SJCRH30 (cell line): ENCODE data around the gene ECHDC3. TPM values are rescaled to one million over a fixed set of nuclear protein-coding genes. Genes with fewer than 3 reads are reported as not detected.
A peak's percentile ranks its signal among the peaks of the same experiment; 100 is the strongest.
"Not testable (repeated sequence)": the region's sequence is repeated elsewhere in the genome, so short reads cannot be mapped to it uniquely, and the experiment has no call there.

ENCODE experiments used
- DNase-seq, 2 experiments: peaks; one replicate each; pipeline ENCODE4 v3.0.0-alpha.2; 2015 to 2020
- H3K27ac ChIP-seq: fragments of 250-450 bp; sonication (Bioruptor Pico); 2 replicates; pipeline ENCODE4 v1.5.1; 2020; ENCODE audit warnings: mild to moderate bottlenecking, moderate library complexity
- H3K27me3 ChIP-seq: fragments of 250-450 bp; sonication (Bioruptor Pico); 2 replicates; pipeline ENCODE4 v1.5.1; 2020; ENCODE audit warnings: mild to moderate bottlenecking, moderate library complexity
- H3K36me3 ChIP-seq: fragments of 250-450 bp; sonication (Bioruptor Pico); 2 replicates; pipeline ENCODE4 v1.5.1; 2020; ENCODE audit warnings: mild to moderate bottlenecking, moderate library complexity
- H3K4me1 ChIP-seq: fragments of 250-450 bp; sonication (Bioruptor Pico); 2 replicates; pipeline ENCODE4 v1.5.1; 2020; ENCODE audit warnings: mild to moderate bottlenecking, moderate library complexity
- H3K4me3 ChIP-seq: fragments of 250-450 bp; sonication (Bioruptor Pico); 2 replicates; pipeline ENCODE4 v1.5.1; 2020; ENCODE audit warnings: mild to moderate bottlenecking, moderate library complexity
- H3K9me3 ChIP-seq: fragments of 250-450 bp; sonication (Bioruptor Pico); replicated peaks from 2 replicates; pipeline ENCODE4 v1.5.1; 2020; ENCODE audit warnings: mild to moderate bottlenecking, moderate library complexity
- total RNA-seq: library from RNA; depleted of rRNA; stranded (reverse); fragments of >200 nt; shearing (Covaris generic); gene quantifications from 2 replicates; pipeline ENCODE4 v1.2.3, GENCODE V29; 2014

The ECHDC3 gene
- total RNA-seq, 1 experiment from 2014 or later, result not detected

- not testable (repeated sequence) for H3K27ac ChIP-seq, H3K9me3 ChIP-seq, H3K4me3 ChIP-seq, H3K27me3 ChIP-seq, DNase-seq, H3K4me1 ChIP-seq, H3K36me3 ChIP-seq
These were observed 33.4 kb upstream of the ECHDC3 start for GRCh38 chr10:11708801-11709200.

GRCh38 chr10:11712744-11713143 is 29.4 kb upstream of the ECHDC3 start:
- no peak for DNase-seq
- Histone ChIP-seq H3K4me3 (no peak overlapping the region), H3K4me1 (no peaks in the 10 kb centered on the region), H3K36me3 (no peaks in the 10 kb centered on the region), H3K27me3 (no peaks in the 10 kb centered on the region), H3K9me3 (no peaks in the 10 kb centered on the region), H3K27ac (no peak overlapping the region)

- H3K4me1 ChIP-seq, result no peaks in the 10 kb centered on the region
- no peaks in the 10 kb centered on the region for H3K9me3 ChIP-seq
- no peak for DNase-seq
- no peaks in the 10 kb centered on the region for H3K27me3 ChIP-seq
- no peak overlapping the region for H3K4me3 ChIP-seq
- H3K36me3 ChIP-seq, result no peaks in the 10 kb centered on the region
- H3K27ac ChIP-seq, result no peak overlapping the region
These were observed 28.9 kb upstream of the ECHDC3 start for GRCh38 chr10:11713186-11713743.

- Histone ChIP-seq H3K27me3 (no peaks in the 10 kb centered on the region), H3K9me3 (no peaks in the 10 kb centered on the region), H3K4me3 (no peak overlapping the region), H3K27ac (no peak overlapping the region), H3K4me1 (no peaks in the 10 kb centered on the region), H3K36me3 (no peaks in the 10 kb centered on the region)
- DNase-seq, result no peak
These were observed 28.2 kb upstream of the ECHDC3 start for GRCh38 chr10:11713963-11714362.

DNA sequence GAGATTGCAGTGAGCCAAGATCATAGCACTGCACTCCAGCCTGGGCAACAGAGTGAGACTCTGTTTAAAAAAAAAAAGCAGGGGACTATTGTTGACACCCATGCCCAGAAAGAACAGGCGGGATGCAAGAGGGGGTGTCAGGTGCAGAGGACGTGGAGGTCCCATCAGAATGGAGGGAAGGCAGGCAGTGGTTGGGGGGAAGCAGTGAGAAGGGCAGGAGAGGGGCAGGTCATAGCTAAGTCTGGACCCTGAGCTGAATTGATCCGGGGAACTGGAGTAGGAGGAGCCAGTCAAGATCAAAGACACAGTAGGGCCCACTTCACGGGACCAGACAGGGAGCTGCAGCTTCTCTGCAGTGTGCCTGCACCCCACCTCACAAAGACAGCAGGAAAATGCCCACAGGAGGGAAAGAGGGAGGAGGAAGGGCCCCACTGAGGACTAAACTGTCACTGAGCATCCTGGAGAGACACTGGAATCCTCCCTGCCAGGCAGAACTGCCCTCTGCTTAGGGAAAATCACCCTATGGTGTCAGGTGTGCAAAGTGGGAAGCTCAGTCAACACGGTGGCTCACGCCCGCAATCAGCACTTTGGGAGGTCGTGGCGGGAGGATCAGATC is 27.3 kb upstream of the ECHDC3 start:
- no peak for DNase-seq
- Histone ChIP-seq H3K27me3 (no peaks in the 10 kb centered on the region), H3K4me3 (no peak overlapping the region), H3K36me3 (no peaks in the 10 kb centered on the region), H3K4me1 (no peaks in the 10 kb centered on the region), H3K9me3 (no peaks in the 10 kb centered on the region), H3K27ac (no peak overlapping the region)

GRCh38 chr10:11715815-11716494 is 26.2 kb upstream of the ECHDC3 start:
- Histone ChIP-seq H3K4me3 (no peak overlapping the region), H3K9me3 (no peaks in the 10 kb centered on the region), H3K27ac (no peak overlapping the region), H3K27me3 (no peaks in the 10 kb centered on the region), H3K36me3 (no peaks in the 10 kb centered on the region), H3K4me1 (no peaks in the 10 kb centered on the region)
- no peak for DNase-seq

DNA sequence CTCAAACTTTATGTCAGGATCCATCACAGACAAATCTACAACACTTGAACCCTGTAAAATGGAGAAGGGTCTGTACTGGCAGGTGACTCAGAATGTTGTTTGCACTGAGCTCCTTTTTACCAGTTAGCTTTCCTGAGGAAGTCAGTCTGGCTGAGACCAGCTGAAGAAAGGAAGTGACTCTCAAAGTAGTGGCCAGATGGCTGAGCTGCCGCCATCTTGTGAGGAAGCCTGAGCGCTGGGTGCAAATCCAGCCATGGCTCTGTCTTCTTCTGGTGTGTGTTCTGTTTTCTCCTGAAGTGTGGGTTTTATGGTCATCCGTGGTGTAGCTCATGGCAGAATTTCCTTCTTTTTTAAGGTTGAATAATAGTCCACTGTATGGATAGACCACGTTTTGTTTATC is 25.5 kb upstream of the ECHDC3 start:
- no peaks in the 10 kb centered on the region for H3K36me3 ChIP-seq
- no peaks in the 10 kb centered on the region for H3K4me1 ChIP-seq
- H3K27me3 ChIP-seq, result no peaks in the 10 kb centered on the region
- no peak for DNase-seq
- no peak overlapping the region for H3K27ac ChIP-seq
- no peaks in the 10 kb centered on the region for H3K9me3 ChIP-seq
- no peak overlapping the region for H3K4me3 ChIP-seq

DNA sequence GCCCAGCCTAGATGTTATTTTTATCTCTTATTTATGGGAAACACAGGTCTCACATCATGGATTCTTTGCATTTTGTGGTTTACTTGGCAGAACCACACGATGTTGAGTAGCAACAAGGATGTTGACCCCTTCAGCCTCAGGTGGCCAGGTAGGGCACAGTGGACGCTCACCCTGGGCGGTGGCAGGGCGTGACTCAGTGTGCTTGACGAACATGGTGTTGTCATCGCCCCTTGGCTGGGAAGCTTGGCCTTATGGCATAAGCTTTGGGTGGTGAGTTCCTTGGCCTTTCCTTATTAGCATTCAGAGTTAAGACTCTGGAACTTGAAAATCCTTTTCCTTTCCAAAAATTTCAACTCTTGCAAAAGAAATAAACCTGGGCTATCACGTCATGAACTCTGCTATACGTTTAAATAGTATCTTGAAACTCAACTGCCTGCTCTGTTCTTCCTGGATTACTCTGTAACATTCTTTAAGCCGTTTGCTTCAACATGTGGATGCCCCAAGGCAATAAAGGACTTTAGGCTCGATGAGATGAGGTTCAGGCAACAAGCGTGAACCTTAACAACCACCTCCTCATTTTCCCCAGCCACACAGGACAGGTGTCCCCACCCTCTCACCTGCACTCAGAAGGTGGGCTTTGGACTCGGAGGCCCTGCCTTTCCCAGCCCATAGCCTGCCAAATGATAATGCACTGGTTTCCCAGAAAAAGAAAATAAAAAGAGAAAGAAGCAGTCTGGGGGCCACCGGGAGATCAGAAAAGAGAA is 22.5 kb upstream of the ECHDC3 start:
- no peaks in the 10 kb centered on the region for H3K9me3 ChIP-seq
- no peaks in the 10 kb centered on the region for H3K36me3 ChIP-seq
- H3K27me3 ChIP-seq, result no peaks in the 10 kb centered on the region
- no peaks in the 10 kb centered on the region for H3K4me1 ChIP-seq
- H3K4me3 ChIP-seq, result no peak overlapping the region
- no peak overlapping the region for H3K27ac ChIP-seq
- DNase-seq, result peak in 1 of 2 experiments; percentile 17

DNA sequence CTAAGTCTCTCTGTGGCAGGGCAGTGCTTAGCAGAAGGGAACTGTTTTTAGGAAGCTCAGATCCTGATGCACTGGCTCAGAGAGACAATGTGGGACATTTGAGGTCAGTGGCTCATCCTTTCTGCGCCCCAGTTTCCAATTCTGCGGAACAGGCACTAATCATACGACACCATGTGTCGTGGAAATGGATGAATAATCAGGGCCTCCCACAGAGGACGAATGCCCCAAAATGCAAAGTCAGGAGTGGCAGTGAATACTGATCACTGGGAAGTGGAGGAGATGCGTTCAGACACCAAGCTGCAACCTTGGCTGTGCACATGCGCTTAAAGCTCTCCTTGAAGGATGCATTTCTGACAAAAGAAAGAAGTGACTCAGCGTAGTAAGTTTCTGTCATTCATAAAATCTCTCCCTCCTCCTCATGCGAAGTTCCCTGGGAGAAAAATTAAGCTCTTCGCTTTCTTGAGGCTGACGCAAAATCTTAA is 21.9 kb upstream of the ECHDC3 start:
- no peaks in the 10 kb centered on the region for H3K36me3 ChIP-seq
- no peak overlapping the region for H3K4me3 ChIP-seq
- no peak overlapping the region for H3K27ac ChIP-seq
- no peak for DNase-seq
- no peaks in the 10 kb centered on the region for H3K4me1 ChIP-seq
- no peaks in the 10 kb centered on the region for H3K27me3 ChIP-seq
- H3K9me3 ChIP-seq, result no peaks in the 10 kb centered on the region

DNA sequence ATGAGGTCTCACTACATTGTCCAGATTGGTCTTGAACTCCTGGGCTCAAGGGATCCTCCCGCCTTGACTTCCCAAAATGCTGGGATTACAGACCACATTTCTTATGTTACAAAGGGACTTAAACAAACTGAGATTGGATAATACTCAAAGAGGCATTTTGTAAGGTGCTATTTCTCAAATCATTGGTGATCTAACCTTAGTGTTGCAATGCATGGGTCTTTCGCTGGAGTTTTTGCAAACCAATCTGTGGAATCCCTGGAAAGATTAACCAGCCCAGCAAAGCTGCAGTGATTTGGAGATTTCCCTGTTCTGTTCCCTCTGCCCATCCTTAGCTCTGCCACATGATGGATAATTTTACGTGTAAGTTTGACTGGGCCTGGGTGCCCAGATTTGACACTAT is 20.4 kb upstream of the ECHDC3 start:
- Histone ChIP-seq H3K4me3 (no peak overlapping the region), H3K27ac (no peak overlapping the region)
- no peak for DNase-seq

GRCh38 chr10:11723359-11723758 is 18.8 kb upstream of the ECHDC3 start:
- Histone ChIP-seq H3K36me3 (no peaks in the 10 kb centered on the region), H3K4me3 (no peak overlapping the region), H3K27ac (no peak overlapping the region), H3K27me3 (no peaks in the 10 kb centered on the region), H3K9me3 (no peaks in the 10 kb centered on the region), H3K4me1 (no peaks in the 10 kb centered on the region)
- DNase-seq, result no peak

More for the DNA sequence above, 20.4 kb upstream of the ECHDC3 start:
- no peaks in the 10 kb centered on the region for H3K4me1 ChIP-seq
- no peaks in the 10 kb centered on the region for H3K36me3 ChIP-seq
- no peaks in the 10 kb centered on the region for H3K9me3 ChIP-seq
- no peaks in the 10 kb centered on the region for H3K27me3 ChIP-seq

DNA sequence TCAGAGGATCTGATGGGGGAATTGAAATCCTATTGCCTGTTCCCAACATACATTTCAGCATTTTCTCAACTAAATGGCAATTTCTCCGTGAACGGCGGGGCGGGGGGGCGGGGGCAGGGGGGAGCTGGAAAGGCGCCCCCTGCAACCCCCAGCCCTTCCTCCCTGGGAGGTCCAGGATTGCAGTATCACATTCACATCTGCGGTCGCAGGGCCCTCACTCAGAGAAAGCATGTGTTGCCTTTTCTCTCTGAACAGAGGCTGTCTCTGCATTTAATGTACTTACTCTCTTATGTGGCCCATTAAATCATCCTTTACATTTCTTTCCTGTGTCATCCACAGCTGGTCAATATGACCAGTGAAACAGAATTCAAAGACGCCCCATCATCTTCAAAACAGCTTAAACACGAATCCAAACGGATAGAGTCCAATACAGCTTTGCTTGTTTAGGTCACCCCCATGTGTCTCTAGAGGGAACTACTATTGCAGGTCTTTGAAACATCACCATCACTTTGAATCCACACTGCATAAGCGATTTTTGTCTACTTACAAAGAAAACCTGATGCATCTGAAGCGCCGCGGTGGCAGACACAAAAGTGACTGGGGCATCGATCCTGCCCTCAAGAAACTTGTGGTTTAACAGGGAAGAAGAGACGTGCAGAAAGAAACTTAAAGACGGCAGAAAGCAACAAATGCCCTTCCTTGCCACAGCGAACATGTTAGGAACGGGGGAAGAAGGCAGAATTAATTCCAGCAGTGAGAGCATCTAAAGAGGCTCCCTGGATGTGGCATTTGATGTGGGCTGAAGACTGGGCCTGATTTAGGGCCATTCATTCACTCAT is 17.0 kb upstream of the ECHDC3 start:
- Histone ChIP-seq H3K4me1 (no peaks in the 10 kb centered on the region), H3K36me3 (no peaks in the 10 kb centered on the region), H3K4me3 (no peak overlapping the region), H3K27me3 (no peaks in the 10 kb centered on the region), H3K27ac (no peak overlapping the region), H3K9me3 (no peaks in the 10 kb centered on the region)
- peak; percentile 42 to 73 for DNase-seq

GRCh38 chr10:11725912-11726311 is 16.3 kb upstream of the ECHDC3 start:
- Histone ChIP-seq H3K4me1 (no peaks in the 10 kb centered on the region), H3K27me3 (no peaks in the 10 kb centered on the region), H3K36me3 (no peaks in the 10 kb centered on the region), H3K27ac (no peak overlapping the region), H3K4me3 (no peak overlapping the region), H3K9me3 (no peaks in the 10 kb centered on the region)
- no peak for DNase-seq

DNA sequence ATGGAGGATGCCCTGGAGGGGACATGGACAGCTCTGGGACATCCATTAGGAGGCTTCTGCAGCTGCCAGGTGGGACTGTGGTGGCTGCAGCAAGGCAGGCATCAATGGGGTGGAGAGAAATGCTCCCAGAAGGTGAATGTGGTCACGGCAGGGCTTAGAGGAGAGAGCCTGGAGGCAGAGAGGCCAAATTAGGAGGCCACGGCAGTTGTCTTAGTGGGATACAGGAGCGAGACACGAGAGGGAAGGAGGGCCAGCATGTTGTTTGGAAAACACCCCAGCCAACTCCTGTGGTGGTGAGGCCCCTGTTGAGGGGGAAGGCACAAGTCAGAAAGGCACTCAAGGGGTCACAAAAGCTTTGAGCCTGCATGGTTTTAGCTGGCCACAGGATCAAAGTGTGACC is 14.6 kb upstream of the ECHDC3 start:
- Histone ChIP-seq H3K36me3 (no peaks in the 10 kb centered on the region), H3K9me3 (no peaks in the 10 kb centered on the region), H3K4me3 (no peak overlapping the region), H3K4me1 (no peaks in the 10 kb centered on the region), H3K27me3 (no peaks in the 10 kb centered on the region), H3K27ac (no peak overlapping the region)
- no peak for DNase-seq
